ENCODE data around the gene ADAMTS16.

- TF ChIP-seq EZH2 (IDR thresholded peaks at IDR 0.05; ENCODE audit: insufficient read depth, poor library complexity, severe bottlenecking) (no peak), EZH2phosphoT487 (IDR thresholded peaks at IDR 0.05; ENCODE audit: insufficient read depth, low read depth) (no peak)
These were observed 229.0 kb downstream of the ADAMTS16 start for GRCh38 chr5:5369051-5369605.
